Measurements from ENCODE around the gene PAFAH2. TPM values are rescaled to one million over a fixed set of nuclear protein-coding genes. Genes with fewer than 3 reads are reported as not detected.

Gene PAFAH2
- total RNA-seq, 1 experiment from 2014 or later = 8.5 TPM

DNA sequence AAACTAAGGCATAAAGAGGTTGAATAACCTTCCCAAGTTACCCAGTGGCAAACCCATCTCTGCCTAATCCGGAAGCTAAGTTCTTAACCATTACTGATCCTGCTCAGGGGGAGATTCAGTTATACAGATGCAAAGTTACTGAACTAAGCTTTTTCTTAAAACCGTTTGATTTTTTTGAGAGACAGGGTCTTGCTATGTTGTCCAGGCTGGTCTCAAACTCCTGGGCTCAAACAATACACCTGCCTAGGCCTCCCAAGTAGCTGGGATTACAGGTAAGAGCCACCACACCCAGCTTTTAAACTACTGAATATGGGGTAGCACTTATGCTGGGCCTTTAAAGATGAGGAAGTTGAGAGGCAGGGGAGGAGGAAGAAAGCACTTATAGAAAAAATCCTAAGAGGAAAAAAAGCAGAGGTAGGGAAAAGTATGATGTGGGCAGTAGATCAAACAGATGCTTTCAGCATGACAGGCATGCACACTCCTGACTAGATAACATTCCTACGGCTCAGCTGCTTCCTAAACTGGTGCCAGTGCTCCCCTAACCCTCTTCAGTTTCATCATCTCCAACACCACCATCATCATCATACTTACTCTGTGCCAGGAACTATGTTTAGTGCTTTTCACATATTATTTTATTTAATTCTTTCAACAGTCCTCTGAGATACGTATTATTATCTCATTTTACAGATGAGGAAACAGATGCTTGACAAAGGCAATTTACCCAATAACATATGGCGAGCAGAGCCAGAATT lies 5.8 kb downstream of the PAFAH2 start:
- Histone ChIP-seq H3K9me3 (ENCODE audit: control insufficient read depth, insufficient read depth, low read depth, low read length) (no peaks in the 10 kb centered on the region), H3K4me1 (ENCODE audit: control insufficient read depth, insufficient read depth, low read length) (peaks cover 7% of the 10 kb centered on the region), H3K4me3 (ENCODE audit: low read depth in 2 of 2, low read length in 2 of 2) (no peak overlapping the region), H3K27ac (ENCODE audit: low read length) (no peak overlapping the region), H3K36me3 (ENCODE audit: control insufficient read depth, insufficient read depth, low read length) (no peaks in the 10 kb centered on the region), H3K27me3 (ENCODE audit: control insufficient read depth, insufficient read depth, low read length) (no peaks in the 10 kb centered on the region)
- BruUV-seq (replicated peaks) = no TSS peak
- CTCF ChIA-PET = no interaction called here
- TF ChIP-seq TCF7L2 (IDR thresholded peaks at IDR 0.05; ENCODE audit: low read depth, low read length) (no peak), SIN3A (IDR thresholded peaks at IDR 0.05; ENCODE audit: borderline replicate concordance, insufficient read depth, low read depth, low read length) (no peak), POLR2AphosphoS5 (IDR thresholded peaks at IDR 0.05; ENCODE audit: low read depth, low read length) (no peak)
- TF ChIP-seq, protein P1, sequence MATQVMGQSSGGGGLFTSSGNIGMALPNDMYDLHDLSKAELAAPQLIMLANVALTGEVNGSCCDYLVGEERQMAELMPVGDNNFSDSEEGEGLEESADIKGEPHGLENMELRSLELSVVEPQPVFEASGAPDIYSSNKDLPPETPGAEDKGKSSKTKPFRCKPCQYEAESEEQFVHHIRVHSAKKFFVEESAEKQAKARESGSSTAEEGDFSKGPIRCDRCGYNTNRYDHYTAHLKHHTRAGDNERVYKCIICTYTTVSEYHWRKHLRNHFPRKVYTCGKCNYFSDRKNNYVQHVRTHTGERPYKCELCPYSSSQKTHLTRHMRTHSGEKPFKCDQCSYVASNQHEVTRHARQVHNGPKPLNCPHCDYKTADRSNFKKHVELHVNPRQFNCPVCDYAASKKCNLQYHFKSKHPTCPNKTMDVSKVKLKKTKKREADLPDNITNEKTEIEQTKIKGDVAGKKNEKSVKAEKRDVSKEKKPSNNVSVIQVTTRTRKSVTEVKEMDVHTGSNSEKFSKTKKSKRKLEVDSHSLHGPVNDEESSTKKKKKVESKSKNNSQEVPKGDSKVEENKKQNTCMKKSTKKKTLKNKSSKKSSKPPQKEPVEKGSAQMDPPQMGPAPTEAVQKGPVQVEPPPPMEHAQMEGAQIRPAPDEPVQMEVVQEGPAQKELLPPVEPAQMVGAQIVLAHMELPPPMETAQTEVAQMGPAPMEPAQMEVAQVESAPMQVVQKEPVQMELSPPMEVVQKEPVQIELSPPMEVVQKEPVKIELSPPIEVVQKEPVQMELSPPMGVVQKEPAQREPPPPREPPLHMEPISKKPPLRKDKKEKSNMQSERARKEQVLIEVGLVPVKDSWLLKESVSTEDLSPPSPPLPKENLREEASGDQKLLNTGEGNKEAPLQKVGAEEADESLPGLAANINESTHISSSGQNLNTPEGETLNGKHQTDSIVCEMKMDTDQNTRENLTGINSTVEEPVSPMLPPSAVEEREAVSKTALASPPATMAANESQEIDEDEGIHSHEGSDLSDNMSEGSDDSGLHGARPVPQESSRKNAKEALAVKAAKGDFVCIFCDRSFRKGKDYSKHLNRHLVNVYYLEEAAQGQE (IDR thresholded peaks at IDR 0.05; ENCODE audit: insufficient read depth in 1 of 2, low read depth in 2 of 2, low read length in 1 of 2) = no peak
- TF ChIP-seq, protein P2, sequence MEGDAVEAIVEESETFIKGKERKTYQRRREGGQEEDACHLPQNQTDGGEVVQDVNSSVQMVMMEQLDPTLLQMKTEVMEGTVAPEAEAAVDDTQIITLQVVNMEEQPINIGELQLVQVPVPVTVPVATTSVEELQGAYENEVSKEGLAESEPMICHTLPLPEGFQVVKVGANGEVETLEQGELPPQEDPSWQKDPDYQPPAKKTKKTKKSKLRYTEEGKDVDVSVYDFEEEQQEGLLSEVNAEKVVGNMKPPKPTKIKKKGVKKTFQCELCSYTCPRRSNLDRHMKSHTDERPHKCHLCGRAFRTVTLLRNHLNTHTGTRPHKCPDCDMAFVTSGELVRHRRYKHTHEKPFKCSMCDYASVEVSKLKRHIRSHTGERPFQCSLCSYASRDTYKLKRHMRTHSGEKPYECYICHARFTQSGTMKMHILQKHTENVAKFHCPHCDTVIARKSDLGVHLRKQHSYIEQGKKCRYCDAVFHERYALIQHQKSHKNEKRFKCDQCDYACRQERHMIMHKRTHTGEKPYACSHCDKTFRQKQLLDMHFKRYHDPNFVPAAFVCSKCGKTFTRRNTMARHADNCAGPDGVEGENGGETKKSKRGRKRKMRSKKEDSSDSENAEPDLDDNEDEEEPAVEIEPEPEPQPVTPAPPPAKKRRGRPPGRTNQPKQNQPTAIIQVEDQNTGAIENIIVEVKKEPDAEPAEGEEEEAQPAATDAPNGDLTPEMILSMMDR (IDR thresholded peaks at IDR 0.05) = no peak
- ATAC-seq = no peak
- no peak for DNase-seq (ENCODE audit: low read depth, low spot score)
- intact Hi-C loops (cut with micrococcal nuclease; ENCODE audit: unreplicated experiment) = loop anchor here (10.0 kb wide), 1 partner anchor 157 kb away; no protein-coding TSS in a partner anchor
- POLR2A ChIA-PET = interaction anchor here (0.6 kb wide), 1 partner anchor 106 kb away, joined by 4 read pairs; no protein-coding TSS in a partner anchor
- in situ Hi-C loops (cut with HindIII; ENCODE audit: low pct_unique_long_range_greater_than_20kb, low sequenced_read_pairs) = no loop called here

DNA sequence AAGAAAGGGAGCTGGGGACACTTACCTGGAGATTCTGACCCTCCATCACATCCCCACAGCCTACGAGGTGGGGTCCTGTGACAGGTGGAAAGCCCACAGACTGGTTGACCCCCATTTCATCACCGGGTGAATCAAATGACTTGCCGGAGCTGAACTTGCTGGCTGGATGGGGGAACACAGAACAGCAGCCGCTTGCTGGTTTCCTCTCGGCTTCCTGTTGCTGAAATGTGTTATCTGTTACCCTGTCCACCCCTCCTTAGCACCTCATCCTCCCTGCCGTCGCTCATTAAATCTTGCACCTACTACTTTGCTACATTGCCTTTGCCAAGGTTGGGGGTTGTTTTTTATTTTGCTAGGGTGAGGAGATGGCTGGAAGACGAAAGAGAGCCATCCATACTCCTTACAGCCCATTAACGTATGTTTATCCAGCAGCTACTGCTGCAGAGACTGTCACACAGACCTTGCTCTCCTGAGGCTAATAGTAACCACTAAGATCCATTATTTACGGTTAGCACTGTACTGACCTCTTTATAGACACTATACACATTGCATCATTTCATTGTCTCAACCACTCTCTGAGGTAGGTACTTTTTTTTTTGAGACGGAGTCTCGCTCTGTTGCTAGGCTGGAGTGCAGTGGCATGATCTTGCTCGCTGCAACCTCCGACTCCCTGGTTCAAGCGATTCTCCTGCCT lies 7.0 kb downstream of the PAFAH2 start:
- in situ Hi-C loops (cut with HindIII; ENCODE audit: low pct_unique_long_range_greater_than_20kb, low sequenced_read_pairs) (no loop called here), intact Hi-C loops (cut with micrococcal nuclease; ENCODE audit: unreplicated experiment) (loop anchor here (10.0 kb wide), 1 partner anchor 156 kb away; no protein-coding TSS in a partner anchor)
- Histone ChIP-seq H3K27me3 (ENCODE audit: control insufficient read depth, insufficient read depth, low read length) (no peaks in the 10 kb centered on the region), H3K4me3 (ENCODE audit: low read depth in 2 of 2, low read length in 2 of 2) (no peak overlapping the region), H3K36me3 (ENCODE audit: control insufficient read depth, insufficient read depth, low read length) (no peaks in the 10 kb centered on the region), H3K4me1 (ENCODE audit: control insufficient read depth, insufficient read depth, low read length) (peaks cover 3% of the 10 kb centered on the region; the same call in 1 of the 2 replicates), H3K9me3 (ENCODE audit: control insufficient read depth, insufficient read depth, low read depth, low read length) (no peaks in the 10 kb centered on the region), H3K27ac (ENCODE audit: low read length) (no peak overlapping the region)
- CTCF ChIA-PET = interaction anchor here (0.6 kb wide), 1 partner anchor 40 kb away, joined by 4 read pairs; no protein-coding TSS in a partner anchor
- POLR2A ChIA-PET = no interaction called here
- no TSS peak for BruUV-seq (replicated peaks)
- TF ChIP-seq TCF7L2 (IDR thresholded peaks at IDR 0.05; ENCODE audit: low read depth, low read length) = no peak
- TF ChIP-seq, protein P2 (IDR thresholded peaks at IDR 0.05) = no peak
- TF ChIP-seq POLR2AphosphoS5 (IDR thresholded peaks at IDR 0.05; ENCODE audit: low read depth, low read length) = no peak
- TF ChIP-seq SIN3A (IDR thresholded peaks at IDR 0.05; ENCODE audit: borderline replicate concordance, insufficient read depth, low read depth, low read length) = no peak
- TF ChIP-seq, protein P1 (IDR thresholded peaks at IDR 0.05; ENCODE audit: insufficient read depth in 1 of 2, low read depth in 2 of 2, low read length in 1 of 2) = no peak
- ATAC-seq (no peak), DNase-seq (ENCODE audit: low read depth, low spot score) (no peak)

Data from Panc1 (cell line).